HG03103 (cell line): Measurements from ENCODE around the gene TXNRD3.
"Not testable (repeated sequence)": the region's sequence is repeated elsewhere in the genome, so short reads cannot be mapped to it uniquely, and the experiment has no call there.

ENCODE experiments used
- ATAC-seq: cut with Tn5 transposase; IDR thresholded peaks from one replicate; pipeline ENCODE4 v1.9.1; 2021; ENCODE audit warnings: low read depth; ENCODE audit not compliant: unreplicated experiment

Gene TXNRD3

DNA sequence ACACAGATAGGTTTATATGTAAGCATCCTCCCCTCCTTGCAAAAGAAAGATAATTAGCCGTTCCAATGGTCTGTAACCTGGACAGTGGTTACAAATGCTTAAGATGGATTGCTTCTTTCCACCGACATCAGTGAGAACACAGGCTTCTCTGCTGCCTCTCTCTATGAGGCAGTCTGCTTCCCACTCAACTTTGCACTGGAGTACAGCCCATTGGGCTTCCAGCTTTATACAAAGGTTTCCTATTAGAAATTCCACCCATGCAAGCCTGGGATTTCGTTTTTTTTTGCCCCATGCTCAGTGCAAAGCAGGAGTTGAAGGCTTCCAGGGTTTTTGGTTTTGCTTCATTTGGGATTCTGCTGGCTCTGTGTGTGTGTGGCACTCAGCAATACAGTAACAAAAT, 48.9 kb downstream of the TXNRD3 start:
- ATAC-seq = no peak

DNA sequence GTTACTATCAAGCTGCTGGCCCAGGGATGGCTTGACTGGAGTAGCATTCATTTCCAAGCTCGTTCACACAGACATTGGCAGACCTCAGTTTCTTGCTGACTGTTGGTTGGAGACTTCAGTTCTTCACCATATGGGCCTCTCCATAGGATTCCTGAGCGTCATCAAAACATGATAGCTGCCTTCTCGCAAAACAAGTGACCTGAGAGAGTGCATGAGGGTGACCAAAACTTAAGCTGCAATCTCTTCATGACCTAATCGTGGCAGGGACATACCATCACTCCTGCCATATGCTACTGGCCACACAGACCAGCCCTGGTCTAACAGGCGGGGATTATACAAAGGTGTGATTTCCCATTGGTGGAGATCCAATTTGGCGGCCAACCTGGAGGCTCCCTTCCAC, 50.2 kb downstream of the TXNRD3 start:
- ATAC-seq = no peak

DNA sequence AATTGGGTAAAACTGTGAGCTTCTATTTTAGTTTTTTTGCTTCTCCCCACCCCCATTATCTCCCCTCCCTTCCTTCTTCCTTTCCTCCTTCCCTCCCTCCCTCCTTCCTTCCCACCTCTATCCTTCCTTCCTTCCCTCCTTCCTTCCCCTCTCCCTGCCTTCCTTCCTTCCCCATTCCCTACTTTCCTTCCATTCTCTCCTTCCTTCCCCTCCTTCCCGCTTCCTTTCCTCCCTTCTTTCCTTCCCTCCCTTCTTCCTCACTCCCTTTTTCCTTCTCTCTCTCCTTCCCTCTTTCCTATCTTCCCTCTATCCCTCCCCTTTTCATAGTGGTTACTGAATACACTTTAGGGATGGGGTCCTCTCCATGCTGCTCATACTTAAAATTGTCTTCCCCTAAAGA, 55.8 kb downstream of the TXNRD3 start:
- no peak for ATAC-seq

DNA sequence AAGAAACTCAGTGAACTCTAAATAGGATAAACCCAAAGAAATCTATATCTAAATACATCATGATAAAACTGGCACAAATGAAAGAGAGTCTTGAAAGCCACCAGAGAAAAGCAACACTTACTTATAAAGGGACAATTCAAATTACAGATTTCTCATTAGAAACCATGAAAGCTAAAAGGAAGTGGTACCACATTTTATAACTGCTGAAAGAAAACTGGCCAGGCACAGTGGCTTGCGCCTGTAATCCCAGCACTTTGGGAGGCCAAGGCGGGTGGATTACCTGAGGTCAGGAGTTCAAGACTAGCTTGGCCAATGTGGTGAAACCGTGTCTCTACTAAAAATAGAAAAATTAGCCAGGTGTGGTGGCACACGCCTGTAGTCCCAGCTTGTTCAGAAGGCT, 59.4 kb downstream of the TXNRD3 start:
- not testable (repeated sequence) for ATAC-seq

DNA sequence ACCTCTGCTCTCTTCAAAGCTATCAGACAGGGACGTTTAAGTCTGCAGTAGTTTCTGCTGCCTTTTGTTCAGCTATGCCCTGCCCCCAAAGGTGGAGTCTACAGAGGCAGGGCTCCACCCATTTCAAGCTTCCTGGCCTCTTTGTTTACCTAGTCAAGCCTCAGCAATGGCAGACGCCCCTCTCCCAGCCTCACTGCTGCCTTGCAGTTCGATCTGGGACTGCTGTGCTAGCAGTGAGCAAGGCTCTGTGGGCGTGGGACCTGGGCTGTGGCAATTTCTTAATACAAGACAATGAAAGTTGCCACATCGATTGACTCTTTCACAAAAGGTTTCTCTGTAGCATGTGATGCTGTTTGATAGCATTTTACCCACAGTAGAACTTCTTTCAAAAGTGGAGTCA, 63.4 kb downstream of the TXNRD3 start:
- ATAC-seq = not testable (repeated sequence)

DNA sequence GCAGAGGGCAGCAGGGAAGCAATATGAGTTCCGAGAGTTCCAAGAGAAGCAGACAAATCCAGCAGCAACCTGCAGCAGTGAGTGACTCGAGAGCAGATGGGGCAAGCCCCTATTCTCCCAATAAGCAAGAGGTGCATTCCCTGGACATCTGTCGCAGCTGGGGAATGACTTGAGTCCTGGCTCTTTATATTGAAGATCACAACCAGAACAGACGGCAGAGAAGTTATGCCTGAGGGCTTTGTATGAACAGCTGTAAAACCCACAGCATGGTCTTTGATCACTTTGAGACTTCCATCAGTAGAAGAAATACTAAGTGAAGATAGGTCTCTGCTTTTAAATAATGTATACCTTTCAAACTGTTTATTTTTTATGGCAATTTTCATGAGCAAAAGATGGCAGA, 72.6 kb downstream of the TXNRD3 start:
- no peak for ATAC-seq

DNA sequence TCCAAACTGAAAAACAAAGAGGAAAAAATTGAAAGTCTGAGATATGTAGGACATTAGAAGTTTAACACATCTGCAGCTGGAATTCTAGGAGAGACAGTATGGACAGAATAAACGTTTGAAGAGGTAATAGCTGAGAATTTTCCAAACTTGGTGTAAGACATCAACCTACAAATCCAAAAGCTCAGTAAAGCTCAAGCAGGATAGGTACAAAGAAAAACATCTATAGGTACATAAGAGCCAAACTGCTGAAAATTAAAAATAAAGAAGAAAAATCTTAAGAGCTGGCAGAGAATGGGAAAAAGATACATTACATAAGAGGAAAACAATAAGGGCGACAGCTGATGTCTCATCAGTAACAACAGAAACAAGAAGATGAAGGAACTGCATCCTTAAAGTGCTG, 73.4 kb downstream of the TXNRD3 start:
- ATAC-seq = no peak

DNA sequence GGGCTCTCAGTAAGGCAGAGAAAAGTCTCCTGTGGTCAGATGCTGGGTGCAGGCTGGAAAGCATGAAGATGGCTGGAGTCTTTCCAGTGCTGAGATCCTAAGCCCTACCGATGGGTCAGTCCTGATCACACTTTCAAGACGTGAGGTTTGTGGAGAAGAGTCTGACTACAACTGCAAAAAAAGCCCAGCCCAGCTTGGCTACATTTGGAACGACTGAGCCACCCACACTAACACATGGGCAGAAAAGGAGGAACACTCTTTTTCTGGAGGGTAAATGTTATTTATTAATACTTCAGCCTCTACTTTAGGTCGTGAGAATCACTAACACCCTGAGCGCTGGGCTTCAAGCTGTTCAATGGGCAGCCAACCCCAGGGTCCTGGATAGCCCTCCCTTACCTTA, 74.2 kb downstream of the TXNRD3 start:
- ATAC-seq = no peak

DNA sequence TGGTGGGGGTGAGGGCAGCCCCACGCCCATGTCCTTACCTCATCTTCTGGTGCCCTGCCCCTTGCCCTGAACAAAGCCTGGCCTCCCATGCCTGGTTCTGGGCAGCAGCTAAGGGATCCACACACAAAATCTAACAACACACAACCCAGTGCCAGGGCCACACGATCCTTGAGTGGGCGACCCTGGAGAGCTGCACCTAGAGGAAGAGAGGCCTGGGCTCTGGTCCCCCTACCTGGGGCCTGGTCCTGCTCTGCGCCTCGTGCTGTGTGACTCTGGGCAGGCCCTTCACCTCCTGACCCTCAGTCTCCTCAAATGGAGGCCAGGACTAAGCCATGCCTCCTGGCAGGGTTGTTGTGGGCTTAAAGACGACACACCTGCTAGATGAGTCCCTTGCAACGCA, 76.2 kb downstream of the TXNRD3 start:
- ATAC-seq = no peak

DNA sequence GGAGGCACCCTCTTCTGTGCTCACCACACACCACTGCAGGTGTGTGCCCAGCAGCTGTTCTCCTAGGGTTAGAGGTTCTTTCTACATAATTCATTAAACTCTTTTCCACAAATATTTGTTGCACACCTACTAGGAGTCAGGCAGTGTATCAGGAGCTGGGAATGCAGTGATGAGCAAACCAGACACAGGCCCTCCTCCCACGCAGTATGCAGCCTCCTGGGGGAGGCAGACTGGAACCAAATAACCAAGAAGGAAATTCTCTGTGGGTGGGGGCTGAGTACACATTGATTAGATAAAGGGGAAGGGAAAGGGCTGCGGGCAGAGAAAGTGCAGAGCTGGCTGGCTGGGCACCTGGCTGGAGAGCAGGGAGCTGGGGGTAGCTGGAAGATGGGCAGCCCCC, 77.7 kb downstream of the TXNRD3 start:
- ATAC-seq = no peak

DNA sequence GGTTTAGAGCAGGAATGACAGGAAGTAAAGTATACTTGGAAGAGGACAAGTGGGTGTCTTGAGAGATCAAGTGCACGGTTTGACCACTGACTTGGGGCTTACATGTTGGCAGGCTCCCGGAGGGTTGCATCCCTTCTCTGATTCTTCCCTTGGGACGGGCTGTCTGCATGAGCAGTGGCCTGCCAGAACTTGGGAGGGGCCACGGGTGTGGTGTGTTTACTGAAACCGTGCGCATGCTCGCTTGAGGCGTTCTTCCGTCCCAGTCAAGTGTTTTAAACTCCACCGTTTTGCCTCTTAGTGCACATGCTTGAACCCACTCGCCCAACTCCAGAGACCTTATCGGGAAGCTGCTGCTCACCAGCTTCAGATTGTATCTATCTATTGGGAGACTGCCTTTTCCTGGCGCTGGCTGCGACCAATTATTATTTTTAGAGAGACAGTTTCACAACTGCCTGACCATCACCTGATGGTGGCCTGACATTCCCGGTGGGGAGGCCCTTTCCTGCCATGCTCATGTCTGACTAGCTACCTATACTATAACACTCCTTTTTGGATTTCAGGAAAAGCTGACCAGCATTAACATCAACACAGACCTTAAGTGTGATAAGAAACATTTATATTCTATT, 81.3 kb downstream of the TXNRD3 start:
- no peak for ATAC-seq

DNA sequence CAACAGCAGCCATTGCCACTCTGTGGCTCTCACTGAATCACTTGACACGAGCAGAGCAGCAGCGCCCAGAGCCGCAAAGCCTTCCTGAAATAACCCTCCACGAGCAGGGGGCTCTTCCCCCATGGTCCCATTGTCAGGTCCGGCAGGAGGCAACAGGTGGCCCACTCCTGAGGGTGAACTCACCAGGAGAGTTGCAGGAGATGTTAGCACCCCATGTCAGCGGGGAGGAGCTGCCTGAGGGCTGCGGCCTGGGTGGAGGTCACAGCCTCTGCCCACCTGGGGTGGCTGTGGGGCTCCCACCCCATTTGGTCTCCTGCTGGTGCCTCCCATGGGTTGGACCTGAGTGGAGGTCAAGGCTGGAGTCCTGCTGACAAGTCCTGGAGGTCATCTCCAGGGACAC, 83.8 kb downstream of the TXNRD3 start:
- no peak for ATAC-seq

DNA sequence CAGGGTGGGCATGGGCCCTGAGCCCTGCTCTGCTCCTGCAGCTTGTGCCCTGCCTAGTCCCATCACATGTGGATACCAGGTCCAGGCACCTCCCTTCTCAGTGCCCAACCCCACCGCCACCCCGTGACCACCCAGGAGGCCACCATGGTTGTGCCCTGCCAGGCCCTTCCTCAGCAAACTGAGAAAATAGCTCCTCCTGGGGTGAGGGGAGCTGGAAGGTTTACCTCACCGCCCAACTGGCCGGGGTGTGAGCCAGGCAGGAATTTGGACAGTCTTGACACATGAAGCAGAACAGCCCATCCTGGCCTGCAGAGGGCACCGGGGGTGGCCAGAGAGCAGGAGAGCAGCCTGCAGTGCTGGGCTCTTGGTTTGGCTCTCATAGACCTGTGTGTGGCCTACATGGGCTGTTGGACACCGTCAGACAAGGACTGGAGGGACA, 84.8 kb downstream of the TXNRD3 start:
- no peak for ATAC-seq

DNA sequence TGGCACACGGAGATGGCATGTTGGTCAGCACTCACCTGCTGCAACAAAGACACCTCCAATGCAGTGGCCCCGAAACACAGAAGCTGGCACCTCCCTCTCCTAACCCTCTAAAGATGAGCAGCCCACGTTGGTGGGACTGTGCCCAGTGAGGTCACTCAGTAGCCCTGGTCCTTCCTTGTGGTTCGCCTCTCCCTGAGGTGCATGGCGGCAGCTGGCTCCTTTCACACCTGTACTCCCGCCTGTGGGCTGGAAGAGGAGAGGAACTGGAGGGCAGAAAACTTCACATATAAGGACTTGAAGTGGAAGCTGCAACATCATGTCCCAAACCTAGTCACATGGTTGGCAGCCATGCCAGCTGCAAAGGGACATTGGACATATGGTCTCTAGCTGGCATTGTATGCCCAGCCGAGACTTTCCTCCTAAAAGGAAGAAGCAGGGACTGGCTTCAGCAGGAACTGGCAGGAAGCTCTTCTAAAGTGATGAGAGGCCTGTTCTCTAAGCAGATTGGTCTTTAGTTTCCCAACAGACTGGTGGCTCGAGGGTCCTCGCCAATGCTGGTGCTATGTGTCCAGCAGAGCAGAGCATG, 85.4 kb downstream of the TXNRD3 start:
- ATAC-seq = no peak

DNA sequence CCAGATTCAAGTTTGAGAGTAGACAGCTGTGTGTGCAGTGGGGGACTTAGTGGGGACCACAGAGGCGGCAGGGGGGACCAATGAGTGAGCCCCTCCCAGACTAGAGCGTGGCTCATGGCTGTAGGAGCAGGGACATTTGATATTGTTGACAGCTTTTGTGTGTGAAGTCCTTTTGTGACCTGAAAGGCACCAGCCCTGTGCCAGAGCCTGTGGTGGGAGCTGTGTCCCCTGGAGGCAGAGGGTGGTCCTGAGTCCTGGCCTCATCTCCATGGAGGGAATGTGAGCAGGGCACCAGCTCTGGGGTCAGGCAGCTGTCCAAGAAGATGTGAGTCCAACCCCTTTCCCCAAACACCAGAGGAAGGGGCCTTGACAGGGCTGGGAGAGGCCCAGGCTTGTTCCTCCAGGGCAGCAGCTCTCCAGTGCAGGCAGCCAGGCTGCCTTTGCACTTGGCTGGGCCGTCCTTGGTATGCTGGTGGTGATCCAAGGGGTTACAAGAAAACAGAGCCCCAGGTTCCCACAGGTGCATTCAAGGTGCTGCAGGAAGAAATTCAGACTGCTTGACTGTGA, 86.1 kb downstream of the TXNRD3 start:
- no peak for ATAC-seq

DNA sequence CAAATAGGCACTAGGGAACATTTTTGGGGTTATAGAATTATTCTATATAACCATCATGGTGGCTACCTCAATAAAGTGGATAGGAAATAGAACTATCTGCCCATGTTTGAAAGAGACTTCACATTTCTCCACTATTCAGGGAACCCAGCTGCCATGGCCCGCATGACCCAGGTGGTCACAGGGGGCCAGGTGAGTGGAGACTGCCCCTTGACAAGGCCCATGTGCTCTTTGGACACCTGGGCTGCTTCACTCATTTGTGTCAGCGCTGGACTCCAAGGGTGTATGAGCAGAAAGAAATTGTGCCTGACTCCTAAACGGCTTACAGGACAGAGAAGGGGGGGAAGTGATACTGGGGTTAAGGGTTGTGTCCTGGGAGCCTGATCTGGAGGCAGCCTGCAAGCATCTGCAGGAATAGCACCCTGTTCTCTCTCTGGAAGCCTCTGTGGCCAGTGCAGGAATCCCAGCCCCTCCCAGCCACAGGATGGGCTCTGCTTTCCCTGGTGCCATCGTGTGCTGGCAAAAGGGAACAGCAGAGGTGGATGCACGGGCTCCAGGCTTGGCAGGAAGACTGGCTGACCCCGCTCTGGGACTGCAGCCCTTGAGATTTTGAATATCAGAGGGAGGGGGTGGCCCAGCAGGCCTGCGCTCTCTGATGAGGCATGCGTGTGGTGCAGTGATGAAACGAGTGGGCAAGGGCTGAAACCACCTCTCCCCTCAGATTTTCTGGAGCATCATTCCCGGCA, 87.1 kb downstream of the TXNRD3 start:
- no peak for ATAC-seq

DNA sequence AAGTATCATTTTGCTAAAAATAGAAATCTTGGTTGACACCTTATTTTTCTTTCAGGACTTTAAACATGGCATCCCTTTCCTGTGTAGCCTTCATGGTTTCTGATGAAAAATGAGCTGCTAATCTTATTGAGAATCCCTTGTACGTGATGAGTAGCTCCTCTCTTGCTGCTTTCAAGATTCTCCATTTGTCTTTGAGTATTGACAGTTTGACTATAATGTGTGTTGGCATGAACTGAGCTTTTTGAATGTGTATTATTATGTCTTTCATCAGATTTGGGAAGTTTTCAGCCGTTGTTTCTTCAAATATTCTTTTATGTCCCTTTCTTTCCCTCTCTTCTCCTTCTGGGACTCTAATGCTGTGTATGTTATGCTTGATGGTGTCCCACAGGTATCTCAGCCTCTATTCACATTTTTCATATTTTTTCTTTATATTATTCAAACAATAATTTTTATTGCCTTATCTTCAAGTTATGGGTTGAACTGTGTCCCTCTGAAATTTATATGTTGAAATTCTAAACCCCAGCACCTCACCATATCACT, 92.1 kb downstream of the TXNRD3 start:
- no peak for ATAC-seq

DNA sequence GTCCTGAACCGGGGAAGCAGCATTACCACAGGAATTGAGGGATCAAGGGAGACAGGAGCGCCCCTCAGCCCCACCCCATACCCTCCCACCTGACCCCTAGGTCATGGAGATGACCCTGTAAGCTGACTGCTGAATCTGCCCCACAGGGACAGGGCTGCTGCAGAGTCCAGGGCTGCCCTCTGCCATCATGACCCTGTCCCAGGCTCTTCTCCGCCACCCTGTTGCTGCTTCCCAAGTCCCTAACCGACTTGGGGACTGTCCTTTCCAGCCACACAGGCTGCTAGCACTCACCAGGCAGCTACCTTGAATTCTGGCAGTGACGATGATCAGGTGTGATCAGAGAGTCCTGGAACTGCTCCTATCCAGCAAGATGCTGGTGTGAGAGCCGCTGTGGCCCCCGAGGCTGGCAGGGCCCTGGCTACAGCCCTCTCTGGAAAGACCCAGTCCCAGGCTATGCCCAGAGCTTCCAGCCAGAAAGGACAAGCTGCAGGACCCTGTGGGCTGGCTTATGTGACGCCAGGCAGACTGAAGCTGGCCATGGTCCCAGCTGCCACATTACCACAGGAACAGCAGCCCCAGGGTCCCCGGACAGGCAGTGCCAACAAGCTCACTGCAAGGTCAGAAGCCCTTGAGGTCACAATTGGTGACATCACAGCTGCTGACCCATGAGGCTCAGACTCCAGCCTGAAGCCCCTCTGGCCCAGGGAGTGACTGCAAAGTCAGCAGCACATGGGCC, 96.4 kb downstream of the TXNRD3 start, which contains the start of gene C3orf22:
Gene C3orf22 (minus strand): TSS at position 597 of the 736 bp plus-strand sequence. CDS start 5,542 bp downstream, outside the sequence.
- ATAC-seq = no peak

DNA sequence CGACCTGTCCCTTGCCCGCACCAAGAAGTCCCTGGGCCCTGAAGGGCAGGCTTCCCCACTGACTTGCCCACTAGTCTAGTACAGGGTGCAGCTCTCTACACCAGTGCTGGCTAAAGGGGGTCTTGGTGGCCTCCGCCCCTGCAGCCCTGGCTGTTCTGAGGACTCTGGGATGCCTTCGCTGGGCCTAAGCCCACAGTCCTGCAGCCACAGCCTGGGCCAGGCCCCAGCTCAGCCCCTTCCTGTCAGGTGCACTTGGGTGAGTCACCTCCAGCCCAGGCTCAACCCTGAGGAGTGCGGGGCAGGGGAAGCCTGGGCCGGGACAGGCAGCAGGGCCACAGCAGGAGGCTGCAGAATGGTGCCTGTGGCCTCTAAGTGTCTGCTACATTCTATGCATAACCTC, 97.2 kb downstream of the TXNRD3 start:
- no peak for ATAC-seq

DNA sequence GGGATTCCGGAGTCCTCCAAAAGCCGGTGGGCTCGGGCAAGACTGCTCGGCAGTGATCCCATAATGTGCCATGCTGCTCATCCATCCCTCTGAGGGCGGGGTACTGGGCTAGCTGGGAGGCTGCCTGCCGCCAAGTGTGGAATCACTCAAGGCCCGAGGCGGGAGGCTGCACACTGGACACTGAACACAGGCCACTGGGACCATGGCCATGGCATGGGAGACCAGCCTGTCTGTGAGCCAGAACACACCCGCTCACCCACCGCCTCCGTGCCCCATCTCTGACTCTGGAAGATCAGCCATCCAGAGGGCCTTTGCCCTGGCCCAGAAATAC, 97.5 kb downstream of the TXNRD3 start:
- no peak for ATAC-seq
